D341Med (cell line): Measurements from ENCODE around the gene BAG5.

Source experiments
- DNase-seq: peaks from one replicate; pipeline ENCODE4 v3.0.0; 2012; ENCODE audit warnings: low spot score

Gene BAG5

GRCh38 chr14:103509864-103510723 is 52.4 kb downstream of the BAG5 start:
- DNase-seq, result no peak

- no peak for DNase-seq
Observed at GRCh38 chr14:103508521-103509329, 53.7 kb downstream of the BAG5 start.

- no peak for DNase-seq
Observed at GRCh38 chr14:103507751-103508150, 54.7 kb downstream of the BAG5 start.
